ENCODE measurements around the gene NPPC.

The NPPC gene

DNA sequence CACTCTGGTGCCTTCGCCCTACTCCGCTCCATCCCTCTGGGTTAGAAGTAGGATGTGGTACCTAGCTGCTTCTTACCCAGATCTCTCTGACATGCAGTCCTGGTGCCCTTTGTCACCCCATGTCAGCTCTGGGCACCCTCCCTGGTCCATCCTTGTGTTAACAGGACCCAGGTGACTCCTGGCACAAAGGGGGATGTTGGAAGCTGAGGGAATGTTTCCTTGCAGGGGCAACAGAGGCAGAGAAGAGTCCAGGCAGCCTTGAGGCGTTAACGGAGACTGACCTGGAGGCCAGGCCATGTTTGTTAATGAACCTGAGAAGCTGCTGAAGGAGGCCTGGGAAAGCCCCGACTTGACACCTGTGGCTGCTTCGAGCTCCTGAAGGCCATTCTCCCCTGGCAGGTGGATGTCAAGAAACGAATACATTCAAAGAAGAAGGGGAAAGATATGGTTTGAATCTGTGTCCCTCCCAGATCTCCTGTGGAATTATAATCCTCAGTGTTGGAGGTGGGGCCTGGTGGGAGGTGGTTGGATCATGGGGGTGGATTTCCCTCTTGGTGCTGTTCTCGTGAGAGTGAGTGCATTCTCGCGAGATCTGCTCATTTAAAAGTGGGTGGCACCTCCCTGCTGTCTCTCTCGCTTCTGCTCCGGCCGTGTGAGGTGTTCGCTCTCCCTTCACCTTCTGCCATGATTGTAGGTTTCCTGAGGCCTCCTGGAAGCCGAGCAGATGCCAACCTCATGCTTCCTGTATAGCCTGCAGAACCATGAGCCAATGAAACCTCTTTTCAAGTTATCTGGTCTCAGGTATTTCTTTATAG lies 31.4 kb downstream of the NPPC start:
- DNase-seq: no peak
- Histone ChIP-seq H3K27ac (no peak overlapping the region), H3K36me3 (no peaks in the 10 kb centered on the region), H3K27me3 (ENCODE audit: insufficient read depth, low read depth, severe bottlenecking) (no peaks in the 10 kb centered on the region), H3K4me3 (ENCODE audit: low read depth, low read length) (no peak overlapping the region), H3K9me3 (ENCODE audit: severe bottlenecking) (no peaks in the 10 kb centered on the region)
- TF ChIP-seq, protein P1, sequence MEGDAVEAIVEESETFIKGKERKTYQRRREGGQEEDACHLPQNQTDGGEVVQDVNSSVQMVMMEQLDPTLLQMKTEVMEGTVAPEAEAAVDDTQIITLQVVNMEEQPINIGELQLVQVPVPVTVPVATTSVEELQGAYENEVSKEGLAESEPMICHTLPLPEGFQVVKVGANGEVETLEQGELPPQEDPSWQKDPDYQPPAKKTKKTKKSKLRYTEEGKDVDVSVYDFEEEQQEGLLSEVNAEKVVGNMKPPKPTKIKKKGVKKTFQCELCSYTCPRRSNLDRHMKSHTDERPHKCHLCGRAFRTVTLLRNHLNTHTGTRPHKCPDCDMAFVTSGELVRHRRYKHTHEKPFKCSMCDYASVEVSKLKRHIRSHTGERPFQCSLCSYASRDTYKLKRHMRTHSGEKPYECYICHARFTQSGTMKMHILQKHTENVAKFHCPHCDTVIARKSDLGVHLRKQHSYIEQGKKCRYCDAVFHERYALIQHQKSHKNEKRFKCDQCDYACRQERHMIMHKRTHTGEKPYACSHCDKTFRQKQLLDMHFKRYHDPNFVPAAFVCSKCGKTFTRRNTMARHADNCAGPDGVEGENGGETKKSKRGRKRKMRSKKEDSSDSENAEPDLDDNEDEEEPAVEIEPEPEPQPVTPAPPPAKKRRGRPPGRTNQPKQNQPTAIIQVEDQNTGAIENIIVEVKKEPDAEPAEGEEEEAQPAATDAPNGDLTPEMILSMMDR (IDR thresholded peaks at IDR 0.05; ENCODE audit: low read depth, low read length): no peak

DNA sequence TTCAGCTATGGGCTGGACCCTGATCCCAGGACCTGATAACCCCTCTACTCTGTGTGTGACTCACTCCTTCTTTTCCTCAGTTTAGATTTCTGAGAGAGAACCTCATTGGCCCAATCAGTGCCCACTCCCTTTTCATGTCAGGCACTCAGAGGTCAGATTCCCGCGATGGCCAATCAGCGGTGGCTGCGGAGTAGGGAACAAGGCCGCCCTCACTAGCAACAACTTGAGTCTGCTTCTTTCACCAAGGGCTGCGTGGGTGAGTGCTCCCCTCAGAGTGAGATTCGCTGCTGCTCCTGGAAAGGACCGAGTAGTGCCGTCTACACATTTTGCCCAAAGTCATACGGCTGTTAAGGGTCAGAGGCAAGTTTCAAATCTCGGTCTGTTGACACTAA lies 34.7 kb downstream of the NPPC start:
- H3K27ac ChIP-seq: no peak overlapping the region
- H3K36me3 ChIP-seq: no peaks in the 10 kb centered on the region
- TF ChIP-seq, protein P1 (IDR thresholded peaks at IDR 0.05; ENCODE audit: low read depth, low read length): no peak
- no peaks in the 10 kb centered on the region for H3K9me3 ChIP-seq (ENCODE audit: severe bottlenecking)
- H3K27me3 ChIP-seq (ENCODE audit: insufficient read depth, low read depth, severe bottlenecking): no peaks in the 10 kb centered on the region
- no peak for DNase-seq
- H3K4me3 ChIP-seq (ENCODE audit: low read depth, low read length): no peak overlapping the region

DNA sequence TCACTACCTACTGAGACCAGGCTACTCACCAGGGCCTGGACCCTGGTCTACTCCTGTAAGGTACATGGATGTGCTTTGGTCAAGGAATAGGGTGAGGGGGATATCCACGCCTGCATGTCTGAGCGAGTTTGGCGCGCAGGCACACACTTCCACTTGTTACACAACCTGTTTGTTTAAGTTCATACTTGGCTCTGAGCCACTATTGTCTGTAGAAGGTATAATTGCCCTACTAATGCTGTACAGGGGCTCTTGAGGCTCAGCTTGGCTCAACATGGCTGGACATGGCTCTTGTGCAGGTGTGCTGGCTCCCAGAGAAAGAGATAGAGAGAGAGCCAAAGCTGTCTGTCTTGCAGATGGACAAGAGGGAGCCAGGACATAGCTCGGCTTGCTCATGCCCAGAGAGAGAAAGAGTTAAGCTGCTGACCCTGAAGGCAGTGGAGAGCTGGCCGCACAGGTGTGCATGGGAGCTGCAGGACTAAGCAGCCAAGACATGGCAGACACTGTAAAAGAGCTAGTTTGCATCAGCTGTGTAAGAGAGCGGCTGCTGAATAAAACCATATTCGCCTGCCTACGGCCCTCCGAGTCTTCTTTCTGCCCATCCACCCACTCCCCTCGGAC lies 35.2 kb downstream of the NPPC start:
- H3K4me3 ChIP-seq (ENCODE audit: low read depth, low read length): no peak overlapping the region
- no peaks in the 10 kb centered on the region for H3K9me3 ChIP-seq (ENCODE audit: severe bottlenecking)
- no peaks in the 10 kb centered on the region for H3K27me3 ChIP-seq (ENCODE audit: insufficient read depth, low read depth, severe bottlenecking)
- TF ChIP-seq, protein P1 (IDR thresholded peaks at IDR 0.05; ENCODE audit: low read depth, low read length): no peak
- no peaks in the 10 kb centered on the region for H3K36me3 ChIP-seq
- no peak overlapping the region for H3K27ac ChIP-seq
- DNase-seq: no peak

DNA sequence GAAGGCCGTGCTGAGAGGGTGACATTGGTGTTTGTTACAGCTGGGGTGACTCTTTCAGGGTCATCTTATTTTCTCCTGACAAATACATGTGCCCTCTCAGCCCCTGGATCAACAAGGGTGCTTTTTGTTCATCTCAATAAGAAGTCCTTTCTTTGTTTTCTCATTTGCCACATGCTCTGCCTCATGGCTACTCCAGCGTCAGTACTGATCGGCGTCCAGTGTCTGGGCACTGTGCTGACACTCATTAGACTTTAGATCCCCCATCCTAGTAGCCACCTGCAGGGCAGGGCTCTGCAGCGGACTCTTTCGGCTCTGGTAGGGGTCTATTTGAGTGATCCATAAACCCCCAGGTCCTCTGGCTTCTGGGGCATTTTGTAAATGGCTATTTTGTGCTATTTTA lies 38.4 kb downstream of the NPPC start:
- Histone ChIP-seq H3K4me3 (ENCODE audit: low read depth, low read length) (no peak overlapping the region), H3K9me3 (ENCODE audit: severe bottlenecking) (no peaks in the 10 kb centered on the region), H3K27me3 (ENCODE audit: insufficient read depth, low read depth, severe bottlenecking) (no peaks in the 10 kb centered on the region), H3K27ac (no peak overlapping the region), H3K36me3 (no peaks in the 10 kb centered on the region)
- TF ChIP-seq, protein P1 (IDR thresholded peaks at IDR 0.05; ENCODE audit: low read depth, low read length): no peak
- no peak for DNase-seq

DNA sequence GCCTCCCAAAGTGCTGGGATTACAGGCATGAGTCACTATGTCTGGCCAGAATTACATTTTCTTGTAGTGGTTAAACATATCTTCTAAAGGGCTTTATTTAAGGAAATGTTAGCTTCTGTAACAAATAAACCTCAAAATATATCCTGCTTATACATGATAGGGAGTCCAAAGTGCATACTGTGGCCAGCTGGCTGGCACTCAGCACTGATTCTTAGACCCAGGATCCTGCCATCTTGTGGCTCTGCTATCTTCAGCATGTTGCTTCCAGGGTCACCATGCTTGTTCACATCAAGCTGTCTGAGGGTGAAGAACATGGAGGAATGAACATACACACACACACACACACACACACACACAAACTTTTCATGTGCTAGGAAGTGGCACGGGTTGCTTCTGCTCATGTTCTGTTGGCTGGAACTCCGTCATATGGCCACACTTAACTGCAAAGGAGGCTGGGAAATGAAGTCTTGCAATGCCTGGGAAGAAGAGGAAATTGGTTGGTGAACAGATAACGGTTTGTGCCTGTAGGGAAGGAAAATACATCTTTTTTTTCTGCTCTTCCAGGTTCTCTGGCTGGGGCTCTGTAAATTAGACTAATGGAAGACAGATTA lies 40.0 kb downstream of the NPPC start:
- H3K36me3 ChIP-seq: no peaks in the 10 kb centered on the region
- no peaks in the 10 kb centered on the region for H3K9me3 ChIP-seq (ENCODE audit: severe bottlenecking)
- TF ChIP-seq, protein P1 (IDR thresholded peaks at IDR 0.05; ENCODE audit: low read depth, low read length): no peak
- H3K4me3 ChIP-seq (ENCODE audit: low read depth, low read length): no peak overlapping the region
- DNase-seq: no peak
- no peak overlapping the region for H3K27ac ChIP-seq
- no peaks in the 10 kb centered on the region for H3K27me3 ChIP-seq (ENCODE audit: insufficient read depth, low read depth, severe bottlenecking)
